ENCODE results near the gene TSPAN12. TPM values are rescaled to one million over a fixed set of nuclear protein-coding genes. Genes with fewer than 3 reads are reported as not detected.
A peak's percentile ranks its signal among the peaks of the same experiment; 100 is the strongest.

Gene TSPAN12
- total and polyA plus RNA-seq, 2 of the 8 experiments (the other 6 are each of a cell fraction or from before 2014, with no cell fraction given): 6.1 to 17.9 TPM

DNA sequence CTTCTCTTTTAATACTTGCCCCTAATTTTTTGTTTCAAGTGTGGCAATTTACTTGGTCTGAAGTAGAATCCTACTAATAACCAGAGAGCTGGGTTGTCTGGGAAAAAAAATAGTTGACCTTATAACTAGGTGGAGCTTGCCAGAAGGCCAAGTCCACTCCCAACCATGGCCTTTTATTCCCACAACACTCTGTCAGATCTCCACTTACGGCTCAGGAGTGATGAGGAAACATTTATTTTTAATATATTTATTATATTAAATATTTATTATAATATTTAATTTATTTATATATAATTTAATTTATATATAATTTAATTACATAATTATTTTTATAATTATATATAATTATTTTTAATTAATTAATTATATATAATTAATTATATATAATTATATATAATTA is 58.8 kb downstream of the TSPAN12 start:
- Histone ChIP-seq H2AFZ (ENCODE audit: low read length) (no peak overlapping the region), H3K4me2 (ENCODE audit: insufficient read depth in 1 of 2, low read depth in 2 of 2, low read length in 2 of 2) (no peak overlapping the region), H3K9me3 (ENCODE audit: insufficient read depth in 2 of 2, low read depth in 1 of 2, low read length in 1 of 2) (peaks cover 0 to 2% of the 10 kb centered on the region in 2 experiments; a peak in 1 of 4 replicates), H2BK15ac (ENCODE audit: low read length) (no peak overlapping the region), H3K36me3 (ENCODE audit: control insufficient read depth in 2 of 4, insufficient read depth in 4 of 4, low read length in 3 of 4) (no peaks in the 10 kb centered on the region; a peak in 1 of 8 replicates), H3K23me2 (ENCODE audit: low read depth, low read length) (no peaks in the 10 kb centered on the region; the same call in 1 of the 2 replicates), H3K14ac (ENCODE audit: insufficient read length) (no peak overlapping the region), H3K79me2 (ENCODE audit: control insufficient read depth in 1 of 2, insufficient read depth in 2 of 2, low read length in 2 of 2) (no peaks in the 10 kb centered on the region), H2BK12ac (ENCODE audit: low read depth, low read length) (no peak overlapping the region), H4K20me1 (replicated peaks in 1 of 2; ENCODE audit: control insufficient read depth in 1 of 2, insufficient read depth in 2 of 2, low read length in 2 of 2) (no peaks in the 10 kb centered on the region), H3K4ac (replicated peaks; ENCODE audit: insufficient read length, low read depth, low read length) (no peak overlapping the region), H4K91ac (replicated peaks; ENCODE audit: insufficient read length, low read length) (no peak overlapping the region), H2BK5ac (ENCODE audit: low read depth, low read length) (no peak overlapping the region), H3K4me1 (replicated peaks in 1 of 4; ENCODE audit: control insufficient read depth in 3 of 4, insufficient read depth in 4 of 4, low read length in 3 of 4) (peaks cover 0 to 3% (median 0%) of the 10 kb centered on the region in 4 experiments; a peak in 1 of 7 replicates), H3K79me1 (ENCODE audit: low read depth, low read length) (no peaks in the 10 kb centered on the region), H4K5ac (ENCODE audit: insufficient read length, low read depth, low read length) (no peak overlapping the region), H3K27me3 (replicated peaks in 1 of 4; ENCODE audit: control insufficient read depth in 3 of 4, extremely low read depth in 1 of 4, insufficient read depth in 3 of 4, low read length in 3 of 4) (no peaks in the 10 kb centered on the region), H3K23ac (ENCODE audit: insufficient read length) (no peak overlapping the region), H2BK20ac (ENCODE audit: low read length) (no peak overlapping the region), H4K8ac (ENCODE audit: extremely low read depth, insufficient read depth, low read length) (no peak overlapping the region), H3K27ac (ENCODE audit: low read depth, low read length) (no peak overlapping the region), H2BK120ac (replicated peaks; ENCODE audit: low read depth, low read length) (no peak overlapping the region), H3K9ac (replicated peaks in 1 of 4; ENCODE audit: extremely low read depth in 1 of 4, low read depth in 3 of 4, low read length in 3 of 4) (no peak overlapping the region), H3K18ac (ENCODE audit: extremely low read depth, low read length) (0 out of 2 replicates have a peak overlapping the region, but pooled peaks have one; percentile 41), H3K56ac (replicated peaks; ENCODE audit: insufficient read length, low read depth, low read length) (no peak overlapping the region), H2AK5ac (ENCODE audit: low read depth, low read length) (no peak overlapping the region), H3K4me3 (ENCODE audit: extremely low read depth in 1 of 4, insufficient read depth in 2 of 4, low read depth in 3 of 4, low read length in 4 of 4) (no peak overlapping the region)
- ChIA-PET CTCF (ENCODE audit: partially characterized antibody) (interaction anchor here (1.0 to 1.8 kb wide), 2 partner anchors 10 to 260 kb away, joined by 3 to 6 read pairs; no protein-coding TSS in a partner anchor), POLR2A (ENCODE audit: partially characterized antibody) (no interaction called here)
- DNase-seq (ENCODE audit: low read depth in 1 of 2, low spot score in 2 of 2): no peak
- FAIRE-seq: no peak
- 90% methylated on average over 1 of the region's 1 CpG; no CpG with 5 or more reads in 1 of the 2 experiments for WGBS, 2 experiments (ENCODE audit: extremely low coverage in 1 of 2, insufficient coverage in 1 of 2, insufficient read length in 1 of 2, insufficient replicate concordance in 2 of 2, low coverage in 1 of 2, low lambda C conversion rate in 2 of 2, missing lambda C conversion rate in 1 of 2)
- no peak for TF ChIP-seq RFX5 (IDR thresholded peaks at IDR 0.05; ENCODE audit: borderline replicate concordance, low read depth, low read length)
- TF ChIP-seq SIX5 (IDR thresholded peaks at IDR 0.05; ENCODE audit: low read depth, low read length): no peak
- no peak for TF ChIP-seq CHD1 (IDR thresholded peaks at IDR 0.05; ENCODE audit: low read depth, low read length)
- TF ChIP-seq POU5F1 (IDR thresholded peaks at IDR 0.05; ENCODE audit: low read depth, low read length): no peak
- no peak for TF ChIP-seq TEAD4 (IDR thresholded peaks at IDR 0.05; ENCODE audit: low read depth, low read length)
- no peak for TF ChIP-seq HDAC6 (IDR thresholded peaks at IDR 0.05; ENCODE audit: low read depth, low read length)
- TF ChIP-seq SUZ12 (IDR thresholded peaks at IDR 0.05; ENCODE audit: low read length): no peak
- TF ChIP-seq TAF7 (optimal IDR thresholded peaks at IDR 0.05; ENCODE audit: borderline replicate concordance, low read depth, low read length): no peak
- TF ChIP-seq BRCA1 (IDR thresholded peaks at IDR 0.05; ENCODE audit: low read depth, low read length): no peak
- TF ChIP-seq CTBP2 (IDR thresholded peaks at IDR 0.05; ENCODE audit: borderline replicate concordance, insufficient read depth, insufficient read length, low read length): no peak
- TF ChIP-seq NANOG (IDR thresholded peaks at IDR 0.05; ENCODE audit: insufficient read depth, low read depth, low read length, poor library complexity, severe bottlenecking): no peak
- no peak for TF ChIP-seq KDM5A (IDR thresholded peaks at IDR 0.05; ENCODE audit: low read length)
- TF ChIP-seq TBP (IDR thresholded peaks at IDR 0.05; ENCODE audit: low read depth, low read length): no peak
- no peak for TF ChIP-seq PHF8 (conservative IDR thresholded peaks at IDR 0.05; ENCODE audit: low read depth, low read length)
- TF ChIP-seq, protein P1, sequence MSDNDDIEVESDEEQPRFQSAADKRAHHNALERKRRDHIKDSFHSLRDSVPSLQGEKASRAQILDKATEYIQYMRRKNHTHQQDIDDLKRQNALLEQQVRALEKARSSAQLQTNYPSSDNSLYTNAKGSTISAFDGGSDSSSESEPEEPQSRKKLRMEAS (IDR thresholded peaks at IDR 0.05): no peak

Data from H1 (cell line).